Fibroblast of pulmonary artery (primary cell): ENCODE measurements around the gene TMEM132D.

Experiments used
- DNase-seq: peaks from one replicate; pipeline ENCODE4 v3.0.0-alpha.2; 2010; ENCODE audit warnings: low read depth
- H3K4me3 ChIP-seq: replicated peaks from 2 replicates; pipeline ENCODE4 v1.5.1; 2011; ENCODE audit warnings: low read depth, mild to moderate bottlenecking, control low read depth, low read length, moderate library complexity
- TF ChIP-seq, protein P1 (sequence below): IDR thresholded peaks from 2 replicates; pipeline ENCODE4 v1.5.1; 2011; ENCODE audit warnings: mild to moderate bottlenecking, control low read depth, low read length, inconsistent platforms; ENCODE audit errors: missing control alignments

TMEM132D gene

GRCh38 chr12:129335773-129336172 is 568.1 kb downstream of the TMEM132D start:
- TF ChIP-seq, protein P1, sequence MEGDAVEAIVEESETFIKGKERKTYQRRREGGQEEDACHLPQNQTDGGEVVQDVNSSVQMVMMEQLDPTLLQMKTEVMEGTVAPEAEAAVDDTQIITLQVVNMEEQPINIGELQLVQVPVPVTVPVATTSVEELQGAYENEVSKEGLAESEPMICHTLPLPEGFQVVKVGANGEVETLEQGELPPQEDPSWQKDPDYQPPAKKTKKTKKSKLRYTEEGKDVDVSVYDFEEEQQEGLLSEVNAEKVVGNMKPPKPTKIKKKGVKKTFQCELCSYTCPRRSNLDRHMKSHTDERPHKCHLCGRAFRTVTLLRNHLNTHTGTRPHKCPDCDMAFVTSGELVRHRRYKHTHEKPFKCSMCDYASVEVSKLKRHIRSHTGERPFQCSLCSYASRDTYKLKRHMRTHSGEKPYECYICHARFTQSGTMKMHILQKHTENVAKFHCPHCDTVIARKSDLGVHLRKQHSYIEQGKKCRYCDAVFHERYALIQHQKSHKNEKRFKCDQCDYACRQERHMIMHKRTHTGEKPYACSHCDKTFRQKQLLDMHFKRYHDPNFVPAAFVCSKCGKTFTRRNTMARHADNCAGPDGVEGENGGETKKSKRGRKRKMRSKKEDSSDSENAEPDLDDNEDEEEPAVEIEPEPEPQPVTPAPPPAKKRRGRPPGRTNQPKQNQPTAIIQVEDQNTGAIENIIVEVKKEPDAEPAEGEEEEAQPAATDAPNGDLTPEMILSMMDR, result no peak
- DNase-seq, result no peak
- H3K4me3 ChIP-seq, result no peak overlapping the region

- DNase-seq, result no peak
- H3K4me3 ChIP-seq, result no peak overlapping the region
- TF ChIP-seq, protein P1, result no peak
Measured at GRCh38 chr12:129332286-129332685, 571.5 kb downstream of the TMEM132D start.

DNA sequence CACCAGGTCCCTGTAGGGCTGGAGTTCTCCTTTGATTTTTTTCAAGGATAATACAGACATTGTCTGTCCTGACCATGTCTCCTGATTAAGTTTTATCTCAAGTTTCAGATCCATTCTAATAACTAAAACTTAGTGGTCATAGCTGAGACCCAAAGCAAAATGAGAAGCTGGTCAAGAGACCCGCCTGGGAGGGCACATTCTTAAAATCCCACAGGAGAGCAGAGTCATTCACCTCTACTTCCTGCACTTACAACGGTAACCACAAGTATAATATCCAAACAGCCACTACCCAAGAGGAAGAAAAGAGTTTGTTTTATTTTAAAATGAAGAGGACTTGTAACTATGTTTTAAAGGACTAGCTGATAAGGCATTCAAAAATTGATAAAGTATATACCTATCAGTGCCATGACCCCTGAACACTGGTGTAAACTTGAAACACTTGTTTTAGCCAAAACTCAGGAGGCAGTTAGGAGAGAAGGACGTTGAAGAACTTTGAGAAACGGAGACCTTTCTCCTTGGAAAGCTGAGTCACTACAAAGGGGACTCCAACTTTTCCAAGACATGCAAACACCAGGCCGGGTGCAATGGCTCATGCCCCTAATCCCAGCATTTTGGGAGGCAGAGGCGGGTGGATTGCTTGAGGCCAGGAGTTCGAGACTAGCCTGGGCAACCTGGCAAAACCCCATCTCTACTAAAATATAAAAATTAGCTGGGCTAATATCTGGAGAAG is 572.3 kb downstream of the TMEM132D start:
- TF ChIP-seq, protein P1, result no peak
- no peak overlapping the region for H3K4me3 ChIP-seq
- no peak for DNase-seq

- TF ChIP-seq, protein P1, result no peak
- H3K4me3 ChIP-seq, result no peak overlapping the region
- no peak for DNase-seq
Measured at GRCh38 chr12:129328235-129328634, 575.6 kb downstream of the TMEM132D start.

DNA sequence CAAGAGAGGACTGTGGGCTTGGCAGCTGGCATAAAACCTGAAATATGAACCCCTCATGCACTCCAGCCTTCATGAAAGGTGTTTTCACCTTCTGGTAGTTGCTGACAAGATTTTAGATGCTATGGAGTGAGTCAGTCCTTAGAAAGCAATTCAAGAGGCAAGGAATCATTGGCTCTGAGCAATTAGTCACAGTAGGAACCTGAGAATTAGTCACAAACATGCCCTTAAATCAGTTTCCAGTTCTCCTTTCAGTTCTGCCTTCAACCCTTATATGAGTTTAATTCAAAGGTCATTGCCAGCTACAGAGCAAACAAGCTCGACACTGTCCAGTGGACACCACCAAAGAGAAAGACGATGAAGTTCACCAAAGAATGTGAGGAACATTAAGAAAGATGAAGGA is 578.3 kb downstream of the TMEM132D start:
- H3K4me3 ChIP-seq, result no peak overlapping the region
- DNase-seq, result no peak
- TF ChIP-seq, protein P1, result no peak

DNA sequence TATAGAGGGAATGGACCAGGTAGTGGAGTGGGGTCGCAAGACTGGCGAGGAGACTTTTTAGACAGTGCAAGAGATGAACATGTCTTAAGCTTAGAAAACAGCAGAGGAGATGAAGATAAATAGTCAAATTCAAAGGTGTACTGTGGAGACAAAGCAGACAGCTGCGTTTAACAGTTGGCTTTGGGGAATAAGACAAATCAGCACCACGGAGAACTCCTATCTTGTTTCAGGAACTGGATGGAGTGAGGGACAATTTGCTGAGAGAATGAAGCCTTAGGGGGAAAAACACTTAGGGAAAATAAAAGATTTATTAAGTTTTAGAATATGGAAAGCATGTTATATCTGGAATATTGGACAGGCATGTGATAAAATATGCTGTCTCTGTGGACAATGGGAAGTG is 591.8 kb downstream of the TMEM132D start:
- TF ChIP-seq, protein P1, result no peak
- no peak overlapping the region for H3K4me3 ChIP-seq
- no peak for DNase-seq

GRCh38 chr12:129310346-129310745 is 593.5 kb downstream of the TMEM132D start:
- TF ChIP-seq, protein P1, result no peak
- no peak overlapping the region for H3K4me3 ChIP-seq
- no peak for DNase-seq
